ENCODE data around the gene PLEKHH2. TPM values are rescaled to one million over a fixed set of nuclear protein-coding genes. Genes with fewer than 3 reads are reported as not detected.

PLEKHH2 gene
- total and polyA plus RNA-seq, 3 donors from 2014 or later, result 7.4 to 80.2 (median 45.3) TPM

DNA sequence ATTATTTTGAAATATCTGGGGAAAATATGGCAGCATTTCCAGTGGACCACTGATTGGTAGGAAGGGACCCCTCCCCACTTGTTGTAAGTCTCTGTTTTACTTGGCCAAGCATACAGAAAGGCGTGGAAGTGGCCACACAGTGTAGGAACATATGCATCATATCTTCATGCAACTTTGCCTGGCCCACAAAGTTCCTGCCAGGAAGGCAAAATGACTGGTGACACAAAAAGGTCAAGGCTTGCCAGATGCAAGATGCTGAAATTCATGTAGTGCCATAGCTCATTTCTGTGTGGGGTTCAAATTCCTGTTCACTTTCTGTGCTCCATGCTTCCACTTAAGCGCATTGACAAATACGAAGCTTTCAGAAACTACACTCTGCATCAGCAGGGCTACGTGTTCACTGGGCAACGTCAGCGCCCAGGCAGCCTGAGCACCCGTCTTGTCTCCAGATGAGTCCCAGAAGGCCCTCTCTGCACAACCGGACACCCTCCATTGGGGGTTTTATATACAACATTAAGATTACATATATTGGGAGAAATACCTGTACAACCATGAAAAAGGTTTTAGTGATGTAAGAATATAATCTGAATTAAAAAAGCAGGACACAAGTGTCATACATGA is 140.4 kb downstream of the PLEKHH2 start:
- no peaks in the 10 kb centered on the region for H3K36me3 ChIP-seq (ENCODE audit: low read depth, missing control alignments)
- no peak for TF ChIP-seq POLR2A (IDR thresholded peaks at IDR 0.05)
- TF ChIP-seq, protein P1, sequence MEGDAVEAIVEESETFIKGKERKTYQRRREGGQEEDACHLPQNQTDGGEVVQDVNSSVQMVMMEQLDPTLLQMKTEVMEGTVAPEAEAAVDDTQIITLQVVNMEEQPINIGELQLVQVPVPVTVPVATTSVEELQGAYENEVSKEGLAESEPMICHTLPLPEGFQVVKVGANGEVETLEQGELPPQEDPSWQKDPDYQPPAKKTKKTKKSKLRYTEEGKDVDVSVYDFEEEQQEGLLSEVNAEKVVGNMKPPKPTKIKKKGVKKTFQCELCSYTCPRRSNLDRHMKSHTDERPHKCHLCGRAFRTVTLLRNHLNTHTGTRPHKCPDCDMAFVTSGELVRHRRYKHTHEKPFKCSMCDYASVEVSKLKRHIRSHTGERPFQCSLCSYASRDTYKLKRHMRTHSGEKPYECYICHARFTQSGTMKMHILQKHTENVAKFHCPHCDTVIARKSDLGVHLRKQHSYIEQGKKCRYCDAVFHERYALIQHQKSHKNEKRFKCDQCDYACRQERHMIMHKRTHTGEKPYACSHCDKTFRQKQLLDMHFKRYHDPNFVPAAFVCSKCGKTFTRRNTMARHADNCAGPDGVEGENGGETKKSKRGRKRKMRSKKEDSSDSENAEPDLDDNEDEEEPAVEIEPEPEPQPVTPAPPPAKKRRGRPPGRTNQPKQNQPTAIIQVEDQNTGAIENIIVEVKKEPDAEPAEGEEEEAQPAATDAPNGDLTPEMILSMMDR (IDR thresholded peaks at IDR 0.05), result no peak
- DNase-seq, result no peak
- no peak overlapping the region for H3K27ac ChIP-seq
- H3K27me3 ChIP-seq, result no peaks in the 10 kb centered on the region
- H3K4me3 ChIP-seq, result no peak overlapping the region
- intact Hi-C loops (cut with DNase I; ENCODE audit: low total_unique reads), result no loop called here
- no peaks in the 10 kb centered on the region for H3K9me3 ChIP-seq
- peaks cover 7% of the 10 kb centered on the region for H3K4me1 ChIP-seq
- 96 to 98% methylated on average over 8 of the region's 8 CpGs for WGBS, 2 donors

DNA sequence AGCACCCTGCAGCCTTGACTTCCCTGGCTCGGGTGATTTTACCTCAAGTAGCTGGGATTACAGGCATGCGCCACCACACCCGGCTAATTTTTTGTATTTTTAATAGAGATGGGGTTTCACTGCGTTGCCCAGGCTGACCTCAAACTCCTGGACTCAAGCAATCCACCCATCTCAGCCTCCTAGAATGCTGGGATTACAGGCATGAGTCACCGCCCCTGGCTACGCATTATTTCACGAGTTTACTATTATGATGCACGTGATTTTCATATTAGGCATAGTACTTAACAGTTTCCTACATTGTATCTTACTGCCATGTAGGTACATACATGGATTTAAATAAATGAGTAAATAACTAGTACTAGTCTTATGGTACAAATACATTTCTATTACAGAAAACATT is 141.2 kb downstream of the PLEKHH2 start:
- no peak for DNase-seq
- WGBS, 2 donors, result 92 to 96% methylated on average over 8 of the region's 8 CpGs
- intact Hi-C loops (cut with DNase I; ENCODE audit: low total_unique reads), result no loop called here
- H3K4me3 ChIP-seq, result no peak overlapping the region
- no peak overlapping the region for H3K27ac ChIP-seq
- H3K36me3 ChIP-seq (ENCODE audit: low read depth, missing control alignments), result no peaks in the 10 kb centered on the region
- H3K4me1 ChIP-seq, result peaks cover 7% of the 10 kb centered on the region
- TF ChIP-seq POLR2A (IDR thresholded peaks at IDR 0.05), result no peak
- TF ChIP-seq, protein P1 (IDR thresholded peaks at IDR 0.05), result no peak
- no peaks in the 10 kb centered on the region for H3K9me3 ChIP-seq
- H3K27me3 ChIP-seq, result no peaks in the 10 kb centered on the region

DNA sequence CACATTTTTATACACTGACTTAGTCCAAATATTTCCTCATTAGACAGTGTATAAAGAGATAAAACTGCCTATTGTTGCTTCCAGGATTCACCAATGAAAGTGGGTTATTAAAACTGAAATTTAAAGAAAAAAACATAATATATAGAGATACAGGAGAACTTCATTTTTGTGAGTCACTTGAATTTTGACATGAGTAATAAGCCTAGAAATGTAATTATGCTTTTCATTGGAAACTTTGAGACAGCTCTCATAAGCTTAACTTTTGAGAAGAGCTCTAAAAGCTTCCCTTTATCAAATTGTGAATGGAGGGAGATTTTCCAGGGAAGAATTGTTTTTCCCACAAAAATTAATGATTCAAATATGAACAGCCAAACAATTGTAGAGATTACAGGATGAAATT is 150.8 kb downstream of the PLEKHH2 start:
- Histone ChIP-seq H3K4me1 (peaks cover 4% of the 10 kb centered on the region), H3K9me3 (no peaks in the 10 kb centered on the region), H3K27ac (no peak overlapping the region), H3K36me3 (ENCODE audit: low read depth, missing control alignments) (no peaks in the 10 kb centered on the region), H3K27me3 (no peaks in the 10 kb centered on the region), H3K4me3 (no peak overlapping the region)
- intact Hi-C loops (cut with DNase I; ENCODE audit: low total_unique reads), result no loop called here
- DNase-seq, result no peak
- TF ChIP-seq, protein P1 (IDR thresholded peaks at IDR 0.05), result no peak
- TF ChIP-seq POLR2A (IDR thresholded peaks at IDR 0.05), result no peak

DNA sequence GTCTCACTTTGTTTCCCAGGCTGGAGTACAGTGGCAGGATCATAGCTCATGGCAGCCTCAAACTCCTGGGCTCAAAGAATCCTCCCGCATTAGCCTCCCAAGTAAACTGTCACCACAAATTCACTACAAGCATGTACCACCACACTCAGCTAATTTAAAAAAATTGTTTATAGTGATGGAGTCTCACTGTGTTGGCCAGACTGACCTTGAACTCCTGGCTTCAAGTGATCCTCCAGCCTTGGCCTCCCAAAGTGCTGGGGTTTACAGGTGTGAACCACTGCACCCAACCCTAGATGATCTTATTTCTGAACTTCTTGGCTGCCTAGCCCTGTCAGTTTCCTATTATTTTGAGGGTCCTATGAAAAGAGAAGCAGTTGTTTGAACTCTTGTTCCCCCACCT is 151.6 kb downstream of the PLEKHH2 start:
- no peaks in the 10 kb centered on the region for H3K36me3 ChIP-seq (ENCODE audit: low read depth, missing control alignments)
- no peak for DNase-seq
- H3K4me3 ChIP-seq, result no peak overlapping the region
- H3K27ac ChIP-seq, result no peak overlapping the region
- H3K27me3 ChIP-seq, result no peaks in the 10 kb centered on the region
- H3K9me3 ChIP-seq, result no peaks in the 10 kb centered on the region
- 90 to 91% methylated on average over 1 of the region's 1 CpG for whole genome bisulfite sequencing, 2 donors
- peaks cover 4% of the 10 kb centered on the region for H3K4me1 ChIP-seq
- intact Hi-C loops (cut with DNase I; ENCODE audit: low total_unique reads), result no loop called here
- TF ChIP-seq POLR2A (IDR thresholded peaks at IDR 0.05), result no peak
- TF ChIP-seq, protein P1 (IDR thresholded peaks at IDR 0.05), result no peak

DNA sequence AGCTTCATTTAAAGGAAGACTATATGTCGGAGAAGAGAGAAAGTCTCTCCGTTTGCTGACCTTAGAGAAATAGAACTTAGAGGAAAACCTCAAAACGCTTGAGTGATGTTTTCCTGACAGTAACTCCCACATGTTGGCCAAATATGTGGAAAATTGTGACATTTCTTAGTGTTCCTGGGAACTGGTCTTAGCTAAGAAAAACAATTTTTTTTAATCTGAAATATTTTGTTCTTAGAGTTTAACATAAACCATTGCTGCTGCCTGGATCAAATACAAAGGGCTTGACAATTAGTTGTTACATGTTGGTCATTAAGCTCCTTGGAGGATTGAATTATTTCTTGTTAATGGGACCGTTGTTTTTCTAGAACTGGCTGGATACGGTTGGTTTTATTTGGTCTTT is 153.1 kb downstream of the PLEKHH2 start:
- intact Hi-C loops (cut with DNase I; ENCODE audit: low total_unique reads), result no loop called here

More for the DNA sequence above, 153.1 kb downstream of the PLEKHH2 start:
- TF ChIP-seq, protein P1 (IDR thresholded peaks at IDR 0.05), result no peak
- no peak for TF ChIP-seq POLR2A (IDR thresholded peaks at IDR 0.05)
- no peaks in the 10 kb centered on the region for H3K36me3 ChIP-seq (ENCODE audit: low read depth, missing control alignments)
- peak overlapping the region; percentile 12 to 59 for H3K27ac ChIP-seq
- no peak overlapping the region for H3K4me3 ChIP-seq
- WGBS, 2 donors, result 32 to 40% methylated on average over 5 of the region's 5 CpGs
- H3K4me1 ChIP-seq, result peaks cover 4% of the 10 kb centered on the region
- no peaks in the 10 kb centered on the region for H3K9me3 ChIP-seq
- no peak for DNase-seq
- H3K27me3 ChIP-seq, result no peaks in the 10 kb centered on the region
